GM21737 (cell line): ENCODE measurements around the gene DFFB.
"Not testable (repeated sequence)": the region's sequence is repeated elsewhere in the genome, so short reads cannot be mapped to it uniquely, and the experiment has no call there.

Source experiments
- ATAC-seq: cut with Tn5 transposase; IDR thresholded peaks from one replicate; pipeline ENCODE4 v1.9.1; 2021; ENCODE audit warnings: mild to moderate bottlenecking, moderate library complexity; ENCODE audit not compliant: unreplicated experiment

DFFB gene

GRCh38 chr1:3907031-3907534, 49.8 kb downstream of the DFFB start:
- no peak for ATAC-seq

GRCh38 chr1:3907621-3908165, 50.4 kb downstream of the DFFB start:
- no peak for ATAC-seq

DNA sequence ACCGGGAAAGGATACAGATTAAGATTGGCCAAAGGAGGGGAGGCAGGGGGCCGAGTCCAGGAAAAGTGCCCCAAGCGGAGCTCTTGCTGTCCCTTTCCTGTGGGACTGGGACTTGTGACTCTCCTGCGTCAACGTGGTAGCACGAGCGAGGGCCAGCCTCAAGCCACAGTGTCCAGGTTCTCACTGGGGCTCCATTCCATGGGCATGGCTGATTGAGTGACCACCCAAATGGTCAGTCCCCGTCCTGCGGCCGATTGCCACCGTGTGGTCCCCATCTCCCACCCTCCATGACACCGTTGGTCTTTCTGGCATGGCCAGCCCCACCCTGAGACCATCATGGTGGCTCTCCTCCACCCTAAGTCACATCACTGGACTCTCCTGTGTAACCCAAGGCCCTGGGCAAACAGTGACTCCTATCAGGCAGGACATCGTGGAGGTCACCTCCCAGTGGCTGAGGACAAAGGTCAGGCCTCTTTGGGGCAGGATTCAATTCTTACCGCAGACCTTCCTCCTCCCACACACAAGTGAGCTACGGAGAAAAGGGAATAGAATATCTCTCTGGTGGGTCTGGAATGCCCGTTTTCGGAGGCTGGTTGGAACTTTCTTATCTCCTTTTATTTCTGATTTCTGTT, 51.7 kb downstream of the DFFB start:
- ATAC-seq = no peak

DNA sequence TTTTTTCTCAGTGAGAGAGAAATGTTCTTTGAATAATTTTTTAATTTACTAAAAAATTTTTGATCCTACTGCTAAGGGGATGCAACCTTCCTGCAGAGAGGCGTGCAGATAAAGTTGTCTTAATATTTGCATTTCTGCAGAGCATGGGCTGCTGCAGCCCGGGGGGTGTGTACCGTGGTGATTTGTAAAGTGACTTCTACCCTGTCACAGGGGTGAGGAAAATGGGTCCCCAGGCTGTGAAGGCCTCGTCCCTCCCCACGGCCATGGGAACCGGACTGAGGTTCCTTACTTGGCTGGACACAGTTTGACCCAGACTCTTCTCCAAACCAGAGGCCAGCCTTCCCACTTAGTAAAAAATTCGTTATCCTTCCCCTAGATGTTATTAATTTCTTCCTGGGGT, 52.3 kb downstream of the DFFB start:
- no peak for ATAC-seq

DNA sequence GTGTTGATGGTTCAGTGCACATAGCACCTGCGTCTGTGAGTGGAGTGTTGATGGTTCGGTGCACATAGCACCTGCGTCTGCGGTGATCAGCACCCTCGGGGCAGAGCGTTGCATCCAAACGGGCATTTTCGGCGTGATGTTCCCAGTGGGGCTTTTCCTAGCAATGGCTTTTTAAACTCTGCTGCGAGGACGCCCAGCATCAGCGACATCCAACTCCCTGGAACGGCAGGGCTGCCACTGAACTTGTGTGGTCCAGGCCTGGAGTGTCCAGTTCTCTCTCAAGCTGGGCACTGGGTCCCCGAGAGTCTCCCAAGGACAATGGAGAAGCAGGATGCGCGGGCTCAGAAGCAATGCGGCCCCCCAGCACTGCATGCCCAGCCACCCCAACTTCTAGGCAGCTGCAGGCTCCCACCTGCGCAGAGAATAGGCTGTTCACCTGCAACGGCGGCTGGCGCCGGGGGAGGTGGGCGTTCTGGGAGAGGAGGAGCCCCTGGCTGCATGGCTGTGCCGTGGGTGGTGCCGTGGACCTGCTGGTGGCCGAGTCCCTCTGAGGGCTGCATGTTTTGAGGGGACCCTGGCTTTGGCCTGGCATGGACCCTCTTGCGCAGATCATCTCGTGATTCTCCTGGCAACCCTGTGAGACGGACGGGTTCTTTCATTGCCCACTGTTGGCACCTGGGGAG, 52.9 kb downstream of the DFFB start:
- ATAC-seq = no peak

DNA sequence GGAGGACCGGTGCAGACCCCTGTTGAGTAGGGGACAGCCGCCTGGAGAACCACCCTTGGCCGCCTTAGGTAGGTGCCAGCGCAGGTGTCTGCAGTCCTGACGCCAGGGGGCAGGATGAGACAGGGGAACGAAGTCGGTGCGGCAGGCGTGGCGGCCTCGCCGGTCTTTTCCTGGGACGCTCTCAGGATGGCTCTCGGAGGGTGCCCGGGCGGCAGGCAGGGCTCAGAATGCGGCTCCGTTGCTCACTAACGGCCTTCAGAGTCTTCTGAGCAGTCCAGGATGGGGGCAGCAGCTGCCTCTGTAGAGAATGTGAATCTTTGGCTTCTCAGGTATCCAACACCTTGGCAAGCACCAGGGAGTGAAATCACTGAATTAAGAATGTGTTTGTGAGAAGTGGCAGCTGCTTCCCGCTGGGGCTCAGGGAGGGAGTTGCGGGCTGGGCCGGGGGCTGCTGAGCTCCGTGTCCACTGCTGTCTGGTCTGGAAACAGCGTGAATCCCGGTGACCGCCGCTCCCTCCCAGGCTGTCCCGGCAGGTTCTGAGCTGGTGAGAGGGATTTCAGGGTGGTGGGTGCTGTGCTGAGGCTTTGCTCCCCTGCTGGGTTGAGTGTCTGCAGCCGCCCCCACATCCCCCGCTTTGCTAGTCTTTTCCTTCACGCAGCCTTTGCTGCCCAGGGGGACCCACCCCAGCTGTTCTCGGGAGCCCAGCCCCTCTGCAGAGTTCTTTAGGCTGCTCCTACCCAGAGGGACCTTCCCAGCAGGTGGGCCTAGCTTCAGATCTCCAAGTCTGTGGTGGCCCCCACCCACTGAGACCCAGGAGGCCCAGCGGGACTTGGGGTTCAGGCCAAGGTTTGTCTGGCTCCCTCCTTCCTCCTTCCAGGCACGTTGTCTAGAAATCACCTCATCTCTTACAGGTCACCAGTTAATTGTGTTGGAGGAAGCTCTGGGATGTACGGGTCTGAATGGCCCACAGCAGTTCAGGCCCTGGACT, 53.9 kb downstream of the DFFB start:
- no peak for ATAC-seq

DNA sequence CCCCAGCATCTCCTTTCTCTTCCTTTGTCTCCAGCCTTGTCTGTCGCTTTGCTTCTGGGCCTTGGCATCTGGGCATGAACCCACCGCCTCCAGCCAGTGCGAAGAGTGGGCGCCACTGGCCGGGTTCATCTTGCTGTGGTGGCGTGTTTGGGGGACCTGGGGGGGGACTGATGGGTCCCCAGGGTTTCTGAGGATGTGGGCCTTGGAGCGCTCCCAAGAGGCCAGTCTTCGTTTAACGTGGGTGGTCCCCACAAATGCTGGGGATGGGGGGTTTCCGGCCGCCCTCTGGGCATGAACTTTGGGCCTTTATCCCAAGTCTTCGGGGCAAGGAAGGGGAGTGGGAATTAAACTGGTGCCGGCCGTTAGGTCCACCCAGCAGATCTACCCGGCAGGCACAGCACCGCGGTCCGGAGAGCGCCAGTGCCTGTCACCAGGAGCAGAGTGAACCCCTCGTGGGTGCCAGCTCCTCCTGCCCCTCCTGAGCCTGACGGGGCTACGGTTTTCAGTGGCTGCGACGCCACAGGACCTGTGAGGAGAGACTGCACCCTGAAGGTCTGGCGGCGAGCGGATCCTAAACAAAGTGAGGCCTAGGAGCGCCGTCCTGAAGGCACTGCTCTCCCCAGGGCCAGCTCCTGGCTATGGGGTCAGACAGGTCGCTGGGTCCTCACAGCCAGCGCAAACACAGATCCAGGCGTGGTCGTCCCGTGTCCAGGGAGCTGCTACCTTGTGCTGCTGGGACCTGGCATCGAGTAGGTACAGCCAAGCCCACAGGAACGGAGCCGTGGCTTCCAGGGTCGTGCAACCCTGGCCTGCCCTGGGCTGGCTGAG, 54.9 kb downstream of the DFFB start:
- no peak for ATAC-seq

DNA sequence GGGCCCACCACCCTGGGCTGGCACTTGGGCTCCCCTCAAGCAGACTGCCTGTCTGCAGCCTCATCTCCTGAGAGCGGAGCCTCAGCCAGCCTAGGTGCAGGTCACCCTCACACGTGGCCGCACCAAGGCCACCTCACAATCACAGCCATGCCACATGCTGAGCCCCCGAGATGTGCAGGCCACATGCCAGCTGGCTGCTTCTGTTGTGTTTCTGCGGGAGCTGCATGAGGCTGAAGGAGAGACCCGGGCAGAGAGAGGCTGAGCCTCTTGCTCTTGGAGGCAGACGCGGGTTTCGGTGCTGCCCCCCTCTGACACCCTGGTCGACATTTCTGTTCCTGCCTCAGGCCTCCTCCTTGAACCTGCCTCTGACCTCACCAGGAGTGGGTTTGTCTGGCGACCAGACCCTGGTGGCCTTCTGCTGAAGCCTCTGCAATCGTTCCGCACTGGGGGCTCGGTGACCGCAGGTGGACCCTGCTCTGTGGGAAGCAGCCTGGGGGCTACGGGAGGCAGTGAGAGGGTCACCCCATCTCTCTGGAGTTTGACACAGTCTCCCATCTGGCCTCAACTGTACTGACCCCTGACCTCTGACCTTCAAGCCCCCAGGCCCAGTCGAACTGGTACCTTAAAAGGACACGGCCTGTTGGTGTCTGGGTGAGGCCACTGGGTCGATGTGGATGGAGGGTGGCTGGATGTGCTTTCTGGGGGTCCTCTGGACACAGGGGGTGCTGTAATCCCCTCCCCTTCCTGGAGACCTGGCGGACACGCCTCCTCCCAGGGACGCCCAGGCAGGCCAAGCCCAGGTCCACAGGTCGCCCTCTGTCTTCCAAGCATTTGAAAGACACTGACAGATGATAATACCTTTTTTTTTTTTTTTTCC, 55.8 kb downstream of the DFFB start:
- ATAC-seq = no peak

- no peak for ATAC-seq
These were observed 57.1 kb downstream of the DFFB start for GRCh38 chr1:3914331-3914851.

DNA sequence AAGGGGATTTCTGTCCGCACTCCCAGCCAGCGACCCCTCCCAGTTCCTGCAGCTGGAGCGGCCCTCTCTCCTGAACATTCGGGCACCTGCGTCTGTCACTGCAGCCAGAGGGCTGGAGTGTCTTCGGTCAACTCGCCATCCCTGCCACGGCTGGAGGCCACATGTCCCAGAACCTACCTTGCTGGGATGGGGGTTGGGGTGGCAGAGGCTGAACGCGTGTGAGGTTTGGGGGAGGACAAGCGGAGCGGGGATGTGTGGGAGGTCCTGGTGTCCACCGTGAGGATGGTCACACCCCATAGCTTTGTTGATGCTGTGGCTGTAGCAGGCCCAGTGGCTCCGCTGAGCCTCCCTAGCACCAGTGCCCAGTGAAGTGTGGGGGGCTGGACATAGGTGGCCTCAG, 57.6 kb downstream of the DFFB start:
- no peak for ATAC-seq

- ATAC-seq = no peak
These were observed 58.4 kb downstream of the DFFB start for GRCh38 chr1:3915551-3916121.

DNA sequence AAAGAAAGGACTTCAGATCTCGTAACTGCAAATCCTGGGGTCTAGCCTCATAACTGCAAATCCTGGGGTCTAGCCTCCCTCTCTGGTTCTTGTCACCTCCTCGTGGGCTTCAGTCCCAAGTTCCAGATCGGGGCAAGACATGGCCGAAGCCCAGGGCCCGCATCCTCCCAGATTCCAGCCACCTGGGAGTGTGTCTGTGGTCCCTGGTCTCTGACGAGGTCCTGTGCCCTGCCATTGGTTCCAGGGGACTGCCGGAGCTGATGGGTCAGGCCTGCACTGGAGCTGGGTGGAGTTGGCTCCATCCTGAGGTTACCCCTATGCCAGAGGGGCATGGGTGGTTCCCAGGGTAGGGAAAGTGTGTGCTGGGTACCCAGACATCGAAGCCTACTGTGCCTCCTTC, 60.5 kb downstream of the DFFB start:
- ATAC-seq = no peak

DNA sequence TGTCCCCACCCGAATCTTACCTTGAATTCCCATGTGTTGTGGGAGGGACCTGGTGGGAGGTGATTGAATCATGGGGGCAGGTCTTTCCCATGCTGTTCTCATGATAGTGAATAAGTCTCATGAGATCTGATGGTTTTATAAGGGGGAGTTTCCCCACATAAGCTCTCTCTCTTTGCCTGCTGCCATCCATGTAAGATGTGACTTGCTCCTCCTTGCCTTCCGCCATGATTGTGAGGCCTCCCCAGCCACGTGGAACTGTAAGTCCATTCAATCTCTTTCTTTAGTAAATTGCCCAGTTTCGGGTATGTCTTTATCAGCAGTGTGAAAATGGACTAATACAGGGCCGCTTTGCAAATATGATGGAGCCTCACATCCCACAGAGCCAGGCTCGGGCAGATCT, 61.1 kb downstream of the DFFB start:
- not testable (repeated sequence) for ATAC-seq

DNA sequence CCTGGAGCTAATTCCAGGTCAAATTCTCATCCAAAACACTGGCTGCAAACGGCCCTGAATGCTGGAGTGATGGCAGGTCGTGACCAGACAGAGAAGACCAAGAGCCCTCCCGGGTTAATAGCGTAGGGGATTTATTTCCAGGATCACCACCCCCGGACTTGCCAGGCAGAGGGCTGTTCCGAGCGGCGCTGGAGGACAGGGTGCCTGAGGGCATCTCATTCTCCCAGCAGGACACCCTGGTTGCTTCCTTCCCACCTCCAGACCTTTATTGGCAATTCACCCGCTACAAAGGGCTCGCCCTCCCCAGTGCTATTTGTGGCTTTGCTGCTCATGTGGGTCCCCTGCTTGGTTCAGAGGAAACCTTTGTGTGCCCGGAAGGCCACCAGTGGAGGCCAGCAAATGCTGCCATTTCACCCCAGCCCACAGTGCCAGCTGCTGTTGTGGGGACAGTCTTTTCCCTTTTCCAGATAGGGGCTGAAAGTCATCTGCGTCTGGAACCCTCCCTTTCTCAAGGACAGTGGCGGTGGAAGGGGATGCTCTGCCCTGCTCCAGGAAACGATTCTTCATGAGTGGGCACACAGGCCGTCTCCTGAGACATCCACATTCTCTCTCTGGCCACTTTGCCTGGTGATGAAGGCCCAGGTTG, 61.8 kb downstream of the DFFB start:
- ATAC-seq = no peak

DNA sequence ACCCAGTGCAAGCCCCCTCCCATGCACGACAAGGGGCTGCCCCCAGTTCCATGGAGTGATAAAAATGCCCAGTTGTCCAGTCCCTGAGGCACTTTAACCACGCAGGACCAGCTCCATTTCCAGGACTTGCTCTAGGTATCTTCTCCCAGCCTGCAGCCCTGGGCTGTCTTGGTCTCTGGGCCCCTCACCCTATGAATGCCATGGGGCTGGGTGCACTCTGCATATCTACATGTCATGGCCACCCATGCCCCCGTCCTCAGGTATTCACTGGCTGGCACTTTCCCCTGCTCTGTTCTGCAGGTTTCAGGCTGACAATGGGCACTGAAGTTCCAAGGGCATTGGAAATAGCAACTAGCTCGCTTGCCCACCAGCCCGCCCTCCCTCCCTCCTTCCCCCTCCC, 62.4 kb downstream of the DFFB start:
- no peak for ATAC-seq

- ATAC-seq = no peak
These were observed 64.5 kb downstream of the DFFB start for GRCh38 chr1:3921765-3922164.

DNA sequence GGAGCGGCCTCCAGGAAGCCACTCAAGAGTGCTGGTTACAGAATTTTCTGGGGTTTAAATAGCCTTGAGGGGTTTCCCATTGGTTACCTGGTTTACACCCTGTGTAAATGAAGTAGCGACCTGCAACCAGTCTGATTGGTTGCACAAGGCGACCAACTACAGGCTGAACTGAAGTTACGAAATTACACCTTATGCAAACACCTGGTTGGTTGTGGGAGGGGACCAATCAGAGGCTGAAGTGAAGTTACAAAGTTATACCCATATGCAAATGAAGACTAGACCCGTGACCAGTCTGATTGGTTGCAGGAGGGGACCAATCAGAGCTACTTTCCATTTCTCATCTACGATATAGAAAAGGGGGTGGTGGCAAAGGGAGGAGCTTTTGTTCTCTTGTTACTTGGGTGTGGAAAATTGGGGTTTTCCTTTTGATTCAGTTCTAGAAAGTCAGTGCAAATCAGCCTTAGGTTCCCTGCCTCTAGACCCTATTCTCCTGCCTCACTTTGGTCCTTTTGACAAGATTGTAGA, 65.0 kb downstream of the DFFB start:
- ATAC-seq = no peak

- ATAC-seq = no peak
These were observed 65.6 kb downstream of the DFFB start for GRCh38 chr1:3922851-3923250.
